Measurements from ENCODE around the gene ZCCHC14.

DNA sequence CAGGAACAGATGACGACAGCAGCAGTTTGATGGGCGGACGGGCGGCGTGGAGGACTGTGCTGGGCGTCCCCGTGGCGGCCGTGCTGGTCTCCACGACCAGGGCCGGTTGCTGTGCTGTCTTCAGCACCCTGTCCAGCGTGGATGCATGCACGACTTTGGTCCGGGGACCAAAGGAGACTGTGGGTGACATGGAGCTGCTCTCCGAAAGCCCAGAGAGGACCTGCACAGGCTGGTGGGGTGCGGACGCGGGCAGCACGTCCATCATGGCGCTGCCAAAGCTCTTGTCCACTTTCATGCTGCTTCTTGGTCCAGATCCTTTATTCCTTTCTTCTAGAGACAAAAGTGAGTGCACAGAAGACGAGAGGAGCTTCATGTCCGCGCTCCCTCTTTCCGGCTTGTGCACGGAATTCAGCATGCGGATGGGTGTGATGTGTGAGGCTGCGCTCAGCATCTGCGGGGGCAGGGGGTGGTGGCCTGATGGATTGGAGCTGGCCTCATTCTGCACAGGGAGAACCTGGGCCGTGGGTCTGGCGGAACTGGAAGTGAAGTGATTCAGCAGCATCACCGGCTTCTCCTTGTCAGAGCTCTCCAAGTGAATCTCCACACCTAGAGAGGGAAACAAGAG lies 80.3 kb downstream of the ZCCHC14 start:
- TF ChIP-seq, protein P1, sequence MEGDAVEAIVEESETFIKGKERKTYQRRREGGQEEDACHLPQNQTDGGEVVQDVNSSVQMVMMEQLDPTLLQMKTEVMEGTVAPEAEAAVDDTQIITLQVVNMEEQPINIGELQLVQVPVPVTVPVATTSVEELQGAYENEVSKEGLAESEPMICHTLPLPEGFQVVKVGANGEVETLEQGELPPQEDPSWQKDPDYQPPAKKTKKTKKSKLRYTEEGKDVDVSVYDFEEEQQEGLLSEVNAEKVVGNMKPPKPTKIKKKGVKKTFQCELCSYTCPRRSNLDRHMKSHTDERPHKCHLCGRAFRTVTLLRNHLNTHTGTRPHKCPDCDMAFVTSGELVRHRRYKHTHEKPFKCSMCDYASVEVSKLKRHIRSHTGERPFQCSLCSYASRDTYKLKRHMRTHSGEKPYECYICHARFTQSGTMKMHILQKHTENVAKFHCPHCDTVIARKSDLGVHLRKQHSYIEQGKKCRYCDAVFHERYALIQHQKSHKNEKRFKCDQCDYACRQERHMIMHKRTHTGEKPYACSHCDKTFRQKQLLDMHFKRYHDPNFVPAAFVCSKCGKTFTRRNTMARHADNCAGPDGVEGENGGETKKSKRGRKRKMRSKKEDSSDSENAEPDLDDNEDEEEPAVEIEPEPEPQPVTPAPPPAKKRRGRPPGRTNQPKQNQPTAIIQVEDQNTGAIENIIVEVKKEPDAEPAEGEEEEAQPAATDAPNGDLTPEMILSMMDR (IDR thresholded peaks at IDR 0.05): no peak
- TF ChIP-seq POLR2A (IDR thresholded peaks at IDR 0.05; ENCODE audit: low read depth): no peak

Measured in esophagus muscularis mucosa (tissue), 3 donors.